ENCODE measurements around the gene FAT2.

Gene FAT2

DNA sequence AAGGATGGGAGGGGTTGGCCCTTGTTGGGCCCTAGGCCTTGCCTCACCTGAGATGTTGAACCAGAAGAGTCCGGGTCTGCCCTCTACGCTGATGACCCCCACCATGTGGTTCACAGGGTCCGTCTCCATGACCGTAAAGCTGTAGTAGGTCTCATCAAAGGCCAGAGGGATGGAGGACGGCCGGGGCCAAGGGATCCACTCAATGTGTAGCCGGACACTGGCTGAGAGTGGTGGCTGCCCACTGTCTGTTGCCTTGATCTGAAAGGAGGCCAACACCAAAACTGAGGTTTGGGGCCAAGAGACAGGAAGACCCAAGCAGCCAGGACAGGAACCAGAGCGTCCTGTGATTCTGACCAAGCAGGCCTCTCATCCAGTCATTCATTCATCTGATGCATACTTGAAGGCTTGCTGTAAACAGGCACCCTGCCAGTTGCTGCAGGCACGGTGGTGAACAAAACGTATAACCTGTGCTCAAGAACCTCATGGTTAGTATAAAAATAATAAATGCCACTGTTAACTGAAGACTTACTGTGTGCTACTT is 37.9 kb downstream of the FAT2 start:
- DNase-seq: no peak

DNA sequence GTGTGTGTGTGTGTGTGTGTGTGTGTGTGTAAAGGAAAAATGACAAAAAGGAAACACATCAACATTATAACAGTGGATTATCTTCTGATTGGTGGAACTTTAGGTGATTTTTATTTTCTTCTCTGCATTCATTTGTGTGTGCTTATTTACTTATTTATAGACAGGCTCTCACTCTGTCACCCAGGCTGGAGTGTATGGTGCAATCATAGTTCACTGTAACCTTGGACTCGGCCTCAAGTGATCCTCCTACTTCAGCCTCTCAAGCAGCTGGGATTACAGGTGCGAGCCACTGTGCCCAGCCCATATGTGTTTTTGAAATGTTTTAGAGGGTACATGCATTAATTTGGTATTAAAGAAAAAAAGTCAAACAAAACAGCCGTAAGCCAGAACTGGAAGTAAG is 39.1 kb downstream of the FAT2 start:
- no peak for DNase-seq

DNA sequence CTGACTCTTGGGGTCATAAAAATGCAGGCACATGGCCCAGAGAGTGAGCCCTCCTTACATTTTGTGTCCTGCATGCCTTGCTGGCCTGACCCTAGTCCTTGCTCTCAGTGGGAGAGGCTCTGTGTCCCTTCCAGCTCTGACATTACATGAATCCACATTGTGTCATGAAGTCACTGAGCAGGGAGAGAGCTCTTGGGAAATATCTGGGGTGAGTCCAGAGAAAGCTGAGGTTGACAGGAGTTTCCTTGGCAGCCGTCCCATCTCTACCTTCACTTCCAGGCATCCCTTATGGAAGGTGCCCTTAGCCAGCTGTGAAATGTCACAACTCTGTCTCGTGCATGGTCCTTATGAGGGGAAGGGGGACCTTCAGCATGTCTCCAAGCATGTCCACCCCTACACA is 41.0 kb downstream of the FAT2 start:
- no peak for DNase-seq

DNA sequence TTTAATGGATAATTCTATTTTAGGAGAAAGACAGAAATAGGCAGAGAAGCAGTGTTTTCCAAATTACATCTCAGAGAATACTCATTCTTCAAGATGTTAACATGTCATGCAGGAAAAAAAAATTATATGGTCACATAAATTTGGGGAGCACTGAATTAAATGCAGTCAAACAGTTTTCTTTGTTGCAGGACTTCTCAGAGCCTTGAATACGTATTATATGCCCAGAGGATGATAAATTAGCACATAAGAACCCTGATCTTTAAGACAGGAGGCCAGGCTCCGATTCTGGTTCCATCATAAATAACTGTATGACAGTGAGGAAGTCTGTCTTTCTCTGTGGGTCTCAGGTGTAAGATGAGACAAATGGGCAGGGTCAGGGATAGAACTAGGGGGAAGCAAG is 41.4 kb downstream of the FAT2 start:
- DNase-seq: no peak

DNA sequence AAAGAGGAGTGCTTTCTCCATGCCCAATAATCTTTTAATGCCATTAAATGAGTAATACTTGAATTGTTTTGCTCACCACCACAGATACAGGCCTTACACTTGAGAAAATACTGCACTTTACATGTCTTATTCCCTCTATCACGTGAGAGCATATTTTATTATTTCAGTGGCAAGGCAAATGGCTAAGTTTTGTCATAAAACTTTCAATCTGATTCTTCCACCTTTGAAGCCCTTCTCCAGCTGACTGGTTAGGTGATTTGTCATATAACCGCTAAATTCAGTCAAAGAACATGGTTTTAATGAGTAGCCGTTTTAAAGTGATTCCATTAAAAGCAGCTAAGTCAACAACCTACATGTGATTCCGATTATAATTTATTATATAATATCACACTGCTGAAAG is 43.8 kb downstream of the FAT2 start:
- DNase-seq: no peak

DNA sequence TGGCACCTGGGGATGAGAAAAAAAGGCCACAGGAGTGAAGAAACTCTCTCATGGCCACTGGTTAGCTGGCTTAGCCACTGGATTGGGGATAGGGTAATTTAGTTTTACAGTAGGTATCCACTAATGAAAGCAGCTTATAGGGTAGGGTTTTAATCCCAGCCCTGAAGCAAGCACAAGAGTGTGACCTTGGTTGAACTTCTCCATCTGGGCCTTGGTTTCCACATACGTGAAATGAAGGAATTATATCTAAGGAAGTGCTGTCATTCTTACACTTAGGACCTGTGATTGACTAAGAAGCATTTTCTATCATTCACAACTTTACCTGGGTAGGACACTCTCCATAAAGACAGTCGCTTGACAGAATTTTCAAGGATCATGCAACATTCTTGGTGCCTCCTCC is 49.6 kb downstream of the FAT2 start:
- DNase-seq: no peak

Measured in NCI-H748 treated with DMSO at 0.1 percent for 48 hours (cell line).